Neural cell (in vitro differentiated cells): ENCODE measurements around the gene DAAM2. TPM values are rescaled to one million over a fixed set of nuclear protein-coding genes. Genes with fewer than 3 reads are reported as not detected.

ENCODE experiments used
- H2AFZ ChIP-seq: fragments of 200-600, 300-800 bp; sonication (generic), shearing (Covaris generic); 2 replicates; pipeline ENCODE4 v1.6.0; 2014; ENCODE audit warnings: low read depth, mild to moderate bottlenecking, antibody characterized with exemption, low read length, moderate library complexity
- H3F3A ChIP-seq: fragments of 200-600 bp; shearing (Covaris generic); 2 replicates; pipeline ENCODE4 v1.6.1; 2016; ENCODE audit warnings: mild to moderate bottlenecking, moderate library complexity, mixed read lengths, antibody characterized with exemption, low read length; ENCODE audit not compliant: insufficient read depth, poor library complexity, severe bottlenecking
- H3K27ac ChIP-seq: fragments of 200-600, 300-800 bp; sonication (generic), shearing (Covaris generic); 2 replicates; pipeline ENCODE4 v1.5.1; 2014; ENCODE audit warnings: mild to moderate bottlenecking, low read length, moderate library complexity
- H3K27me3 ChIP-seq: fragments of 300-800, 200-600 bp; sonication (generic), shearing (Covaris generic); 2 replicates; pipeline ENCODE4 v1.6.0; 2014; ENCODE audit warnings: mild to moderate bottlenecking, low read depth, low read length, moderate library complexity; ENCODE audit not compliant: insufficient read depth
- H3K36me3 ChIP-seq: fragments of 300-800, 200-600 bp; sonication (generic), shearing (Covaris generic); 2 replicates; pipeline ENCODE4 v1.5.1; 2014; ENCODE audit warnings: mild to moderate bottlenecking, antibody characterized with exemption, low read length, moderate library complexity; ENCODE audit not compliant: insufficient read depth
- H3K4me2 ChIP-seq: fragments of 300-800, 200-600 bp; sonication (generic), shearing (Covaris generic); 2 replicates; pipeline ENCODE4 v1.6.0; 2014; ENCODE audit warnings: mild to moderate bottlenecking, low read length
- H3K4me3 ChIP-seq: fragments of 300-800, 200-600 bp; sonication (generic), shearing (Covaris generic); 2 replicates; pipeline ENCODE4 v1.5.1; 2014; ENCODE audit warnings: mild to moderate bottlenecking, low read length, moderate library complexity
- H3K79me2 ChIP-seq: fragments of 200-600 bp; shearing (Covaris generic); replicated peaks from 2 replicates; pipeline ENCODE4 v1.6.0; 2014; ENCODE audit warnings: mild to moderate bottlenecking, low read length, moderate library complexity; ENCODE audit not compliant: insufficient read depth
- H3K9ac ChIP-seq: fragments of 300-800, 200-600 bp; sonication (generic), shearing (Covaris generic); 2 replicates; pipeline ENCODE4 v1.6.1; 2016; ENCODE audit warnings: mild to moderate bottlenecking, low read length, mixed read lengths
- H3K9me2 ChIP-seq: fragments of 200-600 bp; shearing (Covaris generic); 2 replicates; pipeline ENCODE4 v1.6.1; 2016; ENCODE audit warnings: mild to moderate bottlenecking, low read length, mixed read lengths; ENCODE audit not compliant: insufficient read depth
- H3K9me3 ChIP-seq: fragments of 200-600, 300-800 bp; sonication (generic), shearing (Covaris generic); 2 replicates; pipeline ENCODE4 v1.6.1; 2016; ENCODE audit warnings: mild to moderate bottlenecking, mixed run types, low read length, moderate library complexity, mixed read lengths
- H4K20me1 ChIP-seq: fragments of 200-600 bp; shearing (Covaris generic); 2 replicates; pipeline ENCODE4 v1.6.1; 2016; ENCODE audit warnings: mild to moderate bottlenecking, mixed run types; ENCODE audit not compliant: insufficient read depth
- CTCF ChIP-seq: fragments of 450-650 bp; IDR thresholded peaks from 2 replicates; pipeline ENCODE4 v1.5.1; 2014; ENCODE audit warnings: antibody characterized with exemption, mild to moderate bottlenecking, moderate library complexity; ENCODE audit not compliant: poor library complexity, severe bottlenecking
- EP300 ChIP-seq: fragments of 450-650 bp; conservative IDR thresholded peaks from 2 replicates; pipeline ENCODE4 v1.6.1; 2014; ENCODE audit warnings: antibody characterized with exemption, mild to moderate bottlenecking, moderate library complexity; ENCODE audit not compliant: poor library complexity, severe bottlenecking
- EZH2 ChIP-seq: fragments of 200-600, 300-800 bp; shearing (Covaris generic), sonication (generic); IDR thresholded peaks from 2 replicates; pipeline ENCODE4 v1.6.1; 2014; ENCODE audit warnings: antibody characterized with exemption, low read length, borderline replicate concordance, mild to moderate bottlenecking; ENCODE audit not compliant: insufficient read depth, poor library complexity, severe bottlenecking
- MXI1 ChIP-seq: fragments of 450-650 bp; conservative IDR thresholded peaks from 2 replicates; pipeline ENCODE4 v1.6.1; 2014; ENCODE audit warnings: antibody characterized with exemption, mild to moderate bottlenecking; ENCODE audit not compliant: poor library complexity, severe bottlenecking
- POLR2AphosphoS5 ChIP-seq: IDR thresholded peaks from 2 replicates; pipeline ENCODE4 v1.6.1; 2012
- RAD21 ChIP-seq: fragments of 450-650 bp; conservative IDR thresholded peaks from 2 replicates; pipeline ENCODE4 v1.6.1; 2014; ENCODE audit warnings: antibody characterized with exemption, mild to moderate bottlenecking, moderate library complexity
- REST ChIP-seq: IDR thresholded peaks from 2 replicates; pipeline ENCODE4 v1.6.1; 2012; ENCODE audit warnings: borderline replicate concordance
- SMC3 ChIP-seq: fragments of 450-650 bp; conservative IDR thresholded peaks from 2 replicates; pipeline ENCODE4 v1.6.1; 2014; ENCODE audit warnings: antibody characterized with exemption, mild to moderate bottlenecking, moderate library complexity; ENCODE audit not compliant: poor library complexity
- TAF1 ChIP-seq: IDR thresholded peaks from 2 replicates; pipeline ENCODE4 v1.6.1; 2012; ENCODE audit warnings: low read depth
- polyA plus RNA-seq: library from polyadenylated mRNA; depleted of rRNA; stranded (reverse); fragments of >200 nt; gene quantifications from 2 replicates; pipeline ENCODE4 v1.2.3, GENCODE V29; 2014

Gene DAAM2
- polyA plus RNA-seq, 1 donor from 2014 or later: 1.2 TPM

- Histone ChIP-seq H3K79me2 (no peaks in the 10 kb centered on the region), H3K36me3 (no peaks in the 10 kb centered on the region), H2AFZ (no peak overlapping the region), H3K9me3 (no peaks in the 10 kb centered on the region), H3K4me2 (no peak overlapping the region), H3K9me2 (no peaks in the 10 kb centered on the region), H4K20me1 (no peaks in the 10 kb centered on the region), H3K27me3 (no peaks in the 10 kb centered on the region), H3K4me3 (no peak overlapping the region), H3K9ac (no peak overlapping the region), H3F3A (no peaks in the 10 kb centered on the region), H3K27ac (no peak overlapping the region)
- no peak for TF ChIP-seq TAF1
- TF ChIP-seq SMC3: no peak
- TF ChIP-seq POLR2AphosphoS5: no peak
- TF ChIP-seq CTCF: no peak
- no peak for TF ChIP-seq EP300
- TF ChIP-seq RAD21: no peak
- no peak for TF ChIP-seq REST
- no peak for TF ChIP-seq EZH2
- no peak for TF ChIP-seq MXI1
Observed at GRCh38 chr6:39812853-39813533, 20.8 kb downstream of the DAAM2 start.

- H3K4me3 ChIP-seq: no peak overlapping the region
- H3K27me3 ChIP-seq: no peaks in the 10 kb centered on the region
- H3F3A ChIP-seq: no peaks in the 10 kb centered on the region
- no peaks in the 10 kb centered on the region for H3K9me3 ChIP-seq
- H3K9me2 ChIP-seq: no peaks in the 10 kb centered on the region
- H3K9ac ChIP-seq: no peak overlapping the region
- H3K27ac ChIP-seq: no peak overlapping the region
- H4K20me1 ChIP-seq: no peaks in the 10 kb centered on the region
- H3K79me2 ChIP-seq: no peaks in the 10 kb centered on the region
- no peaks in the 10 kb centered on the region for H3K36me3 ChIP-seq
- H3K4me2 ChIP-seq: no peak overlapping the region
- H2AFZ ChIP-seq: no peak overlapping the region
- no peak for TF ChIP-seq MXI1
- TF ChIP-seq POLR2AphosphoS5: no peak
- TF ChIP-seq CTCF: no peak
- TF ChIP-seq RAD21: no peak
- no peak for TF ChIP-seq REST
- no peak for TF ChIP-seq TAF1
- TF ChIP-seq SMC3: no peak
- TF ChIP-seq EZH2: no peak
- TF ChIP-seq EP300: no peak
Observed at GRCh38 chr6:39814236-39814635, 22.1 kb downstream of the DAAM2 start.
